Esophagus squamous epithelium (tissue), 5 donors: Measurements from ENCODE around the gene TCOF1. TPM values are rescaled to one million over a fixed set of nuclear protein-coding genes. Genes with fewer than 3 reads are reported as not detected.

Experiments
- DNase-seq: peaks from one replicate; lab custom pipeline; 2025; lab: John Stamatoyannopoulos, UW
- H3K27ac ChIP-seq, 4 donors: fragments of 200-600 bp; sonication (generic); one replicate each; pipeline ENCODE4 v1.5.1; 2016 to 2019; ENCODE audit warnings: mild to moderate bottlenecking in 1 of 4
- H3K27me3 ChIP-seq, 4 donors: fragments of 200-600 bp; sonication (generic); 1 replicate in 3 of 4; 2 replicates in 1 of 4; pipeline versions ENCODE4 v1.5.1 to v1.6.0; 2017 to 2021; ENCODE audit warnings: antibody characterized with exemption in 1 of 4
- H3K36me3 ChIP-seq, 3 donors: fragments of 200-600 bp; sonication (generic); one replicate each; pipeline ENCODE4 v1.5.1; 2016 to 2019
- H3K4me1 ChIP-seq, 3 donors: fragments of 200-600 bp; sonication (generic); one replicate each; pipeline ENCODE4 v1.5.1; 2017 to 2019
- H3K4me3 ChIP-seq, 4 donors: fragments of 200-600 bp; sonication (generic); 1 replicate in 3 of 4; 2 replicates in 1 of 4; pipeline ENCODE4 v1.5.1; 2016 to 2019; ENCODE audit warnings: mild to moderate bottlenecking in 2 of 4, moderate library complexity in 1 of 4
- H3K9me3 ChIP-seq, 3 donors: fragments of 200-600 bp; sonication (generic); one replicate each; pipeline ENCODE4 v1.5.1; 2016 to 2019
- CTCF ChIP-seq, 6 experiments: fragments of 450-650 bp in 4 of 6; fragments of 200-600 bp in 2 of 6; sonication (generic) in 2 of 6; IDR thresholded peaks; one replicate each; pipeline ENCODE4 v1.5.1; 2016 to 2019; ENCODE audit warnings: antibody characterized with exemption in 6 of 6, mild to moderate bottlenecking in 4 of 6, moderate library complexity in 4 of 6
- POLR2A ChIP-seq, 4 donors: fragments of 450-650 bp; IDR thresholded peaks; one replicate each; pipeline ENCODE4 v1.6.1; 2017; ENCODE audit warnings: antibody characterized with exemption in 4 of 4, mild to moderate bottlenecking in 4 of 4, moderate library complexity in 3 of 4
- WGBS, 2 donors: methylation state at CpG; one replicate each; pipeline ENCODE4 v1.1.5; 2018; 5-methylcytosine and 5-hydroxymethylcytosine counted together
- intact Hi-C: fragments of 100-400 bp; cut with DNase I; formaldehyde crosslinking; loops from one replicate; pipeline ENCODE4 v1.15.0; 2022
- total RNA-seq, 4 donors: library from RNA; depleted of rRNA; stranded (reverse); fragments of >200 nt; gene quantifications; one replicate each; pipeline ENCODE4 v1.1.0, GENCODE V29; 2016
- donor health status: DM: yes; HTN: yes; CAD: no.

Gene TCOF1
- total RNA-seq, 4 donors from 2014 or later: 18.2 to 41.4 (median 24.8) TPM

GRCh38 chr5:150428978-150429377, 71.5 kb downstream of the TCOF1 start:
- H3K9me3 ChIP-seq: no peaks in the 10 kb centered on the region
- H3K36me3 ChIP-seq: no peaks in the 10 kb centered on the region
- no peak overlapping the region for H3K4me3 ChIP-seq
- TF ChIP-seq POLR2A (IDR thresholded peaks at IDR 0.05): no peak
- TF ChIP-seq CTCF (IDR thresholded peaks at IDR 0.05): no peak
- no CpG with 5 or more reads among the region's 5 CpGs for WGBS, 2 donors
- DNase-seq: no peak
- H3K27me3 ChIP-seq: no peaks in the 10 kb centered on the region
- no peak overlapping the region for H3K27ac ChIP-seq
- intact Hi-C loops: no loop called here
- H3K4me1 ChIP-seq: peaks cover 3 to 16% (median 5%) of the 10 kb centered on the region in 3 donors

- intact Hi-C loops: no loop called here
- H3K27ac ChIP-seq: no peak overlapping the region
- DNase-seq: no peak
- TF ChIP-seq POLR2A (IDR thresholded peaks at IDR 0.05): no peak
- 62 to 84% methylated on average over 4 of the region's 5 CpGs for WGBS, 2 donors
- no peak overlapping the region for H3K4me3 ChIP-seq
- no peaks in the 10 kb centered on the region for H3K36me3 ChIP-seq
- peaks cover 3 to 16% (median 5%) of the 10 kb centered on the region in 3 donors for H3K4me1 ChIP-seq
- H3K27me3 ChIP-seq: no peaks in the 10 kb centered on the region
- no peaks in the 10 kb centered on the region for H3K9me3 ChIP-seq
Observed at GRCh38 chr5:150429410-150429873, 71.9 kb downstream of the TCOF1 start.

DNA sequence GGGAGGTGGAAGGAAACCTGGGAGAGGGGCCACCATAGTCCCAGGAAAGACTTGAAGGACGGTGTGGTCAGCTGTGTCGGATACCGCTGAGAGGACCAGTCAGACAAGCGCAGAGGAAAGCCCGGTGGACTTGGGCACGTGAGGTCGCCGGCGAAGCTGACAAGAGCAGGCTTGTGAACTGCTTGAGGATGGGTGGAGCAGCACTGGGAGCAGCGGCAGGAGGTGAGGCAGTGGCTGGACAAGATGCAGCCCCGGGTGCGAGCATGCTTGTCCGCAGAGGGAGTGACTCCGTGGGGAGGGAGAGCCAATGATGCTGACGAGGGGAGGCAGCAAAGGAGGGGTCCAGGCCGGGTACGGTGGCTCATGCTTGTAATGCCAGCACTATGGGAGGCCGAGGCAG, 73.6 kb downstream of the TCOF1 start:
- Histone ChIP-seq H3K9me3 (no peaks in the 10 kb centered on the region), H3K27ac (no peak overlapping the region), H3K4me1 (peaks cover 3 to 19% (median 5%) of the 10 kb centered on the region in 3 donors), H3K27me3 (no peaks in the 10 kb centered on the region), H3K4me3 (no peak overlapping the region), H3K36me3 (no peaks in the 10 kb centered on the region)
- intact Hi-C loops: loop anchor here (10.0 kb wide), 1 partner anchor 156 kb away; no protein-coding TSS in a partner anchor
- 46 to 58% methylated on average over 10 to 16 of the region's 18 CpGs for WGBS, 2 donors
- no peak for DNase-seq
- no peak for TF ChIP-seq CTCF (IDR thresholded peaks at IDR 0.05)
- no peak for TF ChIP-seq POLR2A (IDR thresholded peaks at IDR 0.05)

DNA sequence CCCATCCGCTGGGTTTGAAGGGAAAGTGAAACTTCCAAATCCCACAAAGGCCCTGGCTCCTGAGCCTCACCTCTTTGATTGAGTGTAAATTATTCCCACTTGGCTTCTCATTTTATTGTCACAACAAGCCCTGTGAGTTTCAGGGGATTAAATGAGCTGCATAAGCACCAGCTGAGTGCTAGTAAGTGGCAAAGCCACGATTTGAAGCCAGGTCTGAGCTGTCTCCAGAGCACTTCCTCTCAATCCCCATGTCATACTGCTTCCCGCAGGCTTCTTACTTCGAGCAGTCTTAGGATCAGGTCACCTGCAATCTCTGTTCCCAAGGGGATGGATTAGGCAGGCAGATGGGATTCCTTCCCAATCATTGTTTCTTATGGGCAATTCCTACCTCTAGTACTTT, 74.1 kb downstream of the TCOF1 start:
- peaks cover 3 to 23% (median 10%) of the 10 kb centered on the region in 3 donors for H3K4me1 ChIP-seq
- intact Hi-C loops: loop anchor here (10.0 kb wide), 1 partner anchor 157 kb away; no protein-coding TSS in a partner anchor

DNA sequence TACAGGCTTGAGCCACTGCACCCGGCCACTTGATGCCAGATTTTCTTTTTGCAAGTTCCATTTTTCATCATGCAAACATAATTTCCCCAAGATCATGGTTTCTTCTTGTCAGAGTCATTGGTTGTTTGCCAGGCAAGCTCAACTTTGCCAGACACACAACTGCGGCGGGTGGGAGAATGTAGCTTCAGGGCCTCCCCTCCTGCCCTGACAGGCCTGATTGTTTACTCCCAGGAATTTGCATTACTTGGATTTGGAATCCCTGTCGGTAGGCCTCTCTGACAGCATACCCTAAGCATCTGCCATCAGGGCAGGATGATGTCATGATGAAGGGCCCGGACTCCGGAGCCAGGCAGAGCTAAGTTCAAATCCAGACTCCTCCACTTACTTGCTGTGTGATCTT, 77.0 kb downstream of the TCOF1 start:
- Histone ChIP-seq H3K27me3 (no peaks in the 10 kb centered on the region), H3K4me3 (no peak overlapping the region), H3K9me3 (no peaks in the 10 kb centered on the region), H3K27ac (no peak overlapping the region), H3K36me3 (no peaks in the 10 kb centered on the region), H3K4me1 (peaks cover 3 to 23% (median 10%) of the 10 kb centered on the region in 3 donors)
- no peak for TF ChIP-seq CTCF (IDR thresholded peaks at IDR 0.05)
- TF ChIP-seq POLR2A (IDR thresholded peaks at IDR 0.05): no peak
- 30 to 43% methylated on average over 5 of the region's 6 CpGs for WGBS, 2 donors
- intact Hi-C loops: loop anchor here (10.0 kb wide), 1 partner anchor 160 kb away; no protein-coding TSS in a partner anchor
- DNase-seq: no peak

More for the DNA sequence above, 74.1 kb downstream of the TCOF1 start:
- Histone ChIP-seq H3K27ac (peak overlapping the region in 1 of 4 donors; percentile 1), H3K9me3 (no peaks in the 10 kb centered on the region), H3K4me3 (no peak overlapping the region), H3K27me3 (no peaks in the 10 kb centered on the region), H3K36me3 (no peaks in the 10 kb centered on the region)
- 29 to 44% methylated on average over 4 of the region's 4 CpGs for WGBS, 2 donors
- no peak for TF ChIP-seq CTCF (IDR thresholded peaks at IDR 0.05)
- no peak for TF ChIP-seq POLR2A (IDR thresholded peaks at IDR 0.05)
- DNase-seq: no peak
